ENCODE measurements around the gene IRX4.

- TF ChIP-seq TARDBP (IDR thresholded peaks at IDR 0.05): no peak
- no peak for TF ChIP-seq ZNF384 (IDR thresholded peaks at IDR 0.05)
- TF ChIP-seq FOXM1 (IDR thresholded peaks at IDR 0.05; ENCODE audit: borderline replicate concordance): no peak
- no peak for TF ChIP-seq CTBP1 (IDR thresholded peaks at IDR 0.05; ENCODE audit: borderline replicate concordance)
- TF ChIP-seq ELF4 (IDR thresholded peaks at IDR 0.05): no peak
These were observed 51.5 kb downstream of the IRX4 start for GRCh38 chr5:1831257-1831656.
